OCI-LY1 (cell line): ENCODE results near the gene TENM4.

Experiments
- H2AFZ ChIP-seq: fragments of 200-600 bp; sonication (generic), shearing (Covaris generic); 2 replicates; pipeline ENCODE4 v1.6.0; 2014; ENCODE audit warnings: antibody characterized with exemption, mild to moderate bottlenecking, low read length
- H3F3A ChIP-seq: fragments of 200-600 bp; sonication (generic), shearing (Covaris generic); 2 replicates; pipeline ENCODE4 v1.6.0; 2014; ENCODE audit warnings: mild to moderate bottlenecking, antibody characterized with exemption, low read length, moderate library complexity; ENCODE audit not compliant: insufficient read depth
- H3K27ac ChIP-seq: fragments of 200-600 bp; sonication (generic); 2 replicates; pipeline ENCODE4 v1.5.1; 2014; ENCODE audit warnings: low read length, mixed run types, mild to moderate bottlenecking, low read depth; ENCODE audit not compliant: poor library complexity, severe bottlenecking
- H3K27me3 ChIP-seq: fragments of 200-600 bp; sonication (generic); 2 replicates; pipeline ENCODE4 v1.6.0; 2014; ENCODE audit warnings: antibody characterized with exemption, mild to moderate bottlenecking, low read length, moderate library complexity; ENCODE audit not compliant: insufficient read depth
- H3K36me3 ChIP-seq: fragments of 200-600 bp; sonication (generic); 2 replicates; pipeline ENCODE4 v1.6.1; 2014; ENCODE audit warnings: mild to moderate bottlenecking, antibody characterized with exemption, low read length, moderate library complexity, mixed read lengths; ENCODE audit not compliant: insufficient read depth
- H3K4me1 ChIP-seq: fragments of 200-600 bp; sonication (generic); 2 replicates; pipeline ENCODE4 v1.5.1; 2014; ENCODE audit warnings: mild to moderate bottlenecking, low read length, moderate library complexity; ENCODE audit not compliant: insufficient read depth, severe bottlenecking
- H3K4me2 ChIP-seq: fragments of 200-600 bp; sonication (generic), shearing (Covaris generic); 2 replicates; pipeline ENCODE4 v1.6.1; 2014; ENCODE audit warnings: low read length
- H3K4me3 ChIP-seq: fragments of 200-600 bp; sonication (generic); 2 replicates; pipeline ENCODE4 v1.5.1; 2014; ENCODE audit warnings: low read length, low read depth, mild to moderate bottlenecking, mixed read lengths; ENCODE audit not compliant: poor library complexity, severe bottlenecking
- H3K79me2 ChIP-seq: fragments of 200-600 bp; shearing (Covaris generic); 2 replicates; pipeline ENCODE4 v1.6.1; 2016; ENCODE audit warnings: mixed run types, low read length, mixed read lengths; ENCODE audit not compliant: insufficient read depth
- H3K9ac ChIP-seq: fragments of 200-600 bp; sonication (generic), shearing (Covaris generic); 2 replicates; pipeline ENCODE4 v1.6.1; 2014; ENCODE audit warnings: mild to moderate bottlenecking, low read length, mixed read lengths
- H3K9me2 ChIP-seq: fragments of 200-600 bp; sonication (generic), shearing (Covaris generic); 2 replicates; pipeline ENCODE4 v1.6.1; 2014; ENCODE audit warnings: low read depth, mild to moderate bottlenecking, low read length, mixed read lengths
- H3K9me3 ChIP-seq: fragments of 200-600 bp; shearing (Covaris generic); 2 replicates; pipeline ENCODE4 v1.6.1; 2014; ENCODE audit warnings: low read length, mixed read lengths
- H4K20me1 ChIP-seq: fragments of 200-600 bp; sonication (generic), shearing (Covaris generic); 2 replicates; pipeline ENCODE4 v1.6.0; 2016; ENCODE audit warnings: mild to moderate bottlenecking, low read length; ENCODE audit not compliant: insufficient read depth
- CTCF ChIP-seq: fragments of 200-600 bp; sonication (generic), shearing (Covaris generic); IDR thresholded peaks from 2 replicates; pipeline ENCODE4 v1.5.1; 2017; ENCODE audit warnings: mild to moderate bottlenecking, antibody characterized with exemption, low read length, moderate library complexity, mixed read lengths
- EZH2 ChIP-seq: fragments of 200-600 bp; sonication (generic), shearing (Covaris generic); IDR thresholded peaks from 2 replicates; pipeline ENCODE4 v1.8.0; 2017; ENCODE audit warnings: borderline replicate concordance, mixed run types, mild to moderate bottlenecking, antibody characterized with exemption, low read length, moderate library complexity, mixed read lengths

The TENM4 gene

GRCh38 chr11:79241205-79241851 lies 199.5 kb downstream of the TENM4 start:
- no peak overlapping the region for H3K4me2 ChIP-seq
- no peaks in the 10 kb centered on the region for H3F3A ChIP-seq
- no peak overlapping the region for H3K27ac ChIP-seq
- H3K79me2 ChIP-seq = no peaks in the 10 kb centered on the region
- H3K27me3 ChIP-seq = no peaks in the 10 kb centered on the region; the same call in 1 of the 2 replicates
- H3K36me3 ChIP-seq = no peaks in the 10 kb centered on the region
- no peak overlapping the region for H2AFZ ChIP-seq
- TF ChIP-seq EZH2 (no peak), CTCF (no peak)
- no peaks in the 10 kb centered on the region for H4K20me1 ChIP-seq
- no peaks in the 10 kb centered on the region for H3K4me1 ChIP-seq
- no peak overlapping the region for H3K9ac ChIP-seq
- H3K9me2 ChIP-seq = no peaks in the 10 kb centered on the region
- H3K9me3 ChIP-seq = no peaks in the 10 kb centered on the region
- no peak overlapping the region for H3K4me3 ChIP-seq

GRCh38 chr11:79237703-79238102 lies 203.1 kb downstream of the TENM4 start:
- H3K27ac ChIP-seq = no peak overlapping the region
- TF ChIP-seq EZH2 (no peak), CTCF (no peak)

GRCh38 chr11:79237091-79237490 lies 203.7 kb downstream of the TENM4 start:
- Histone ChIP-seq H3K27ac (no peak overlapping the region), H3K9me2 (no peaks in the 10 kb centered on the region), H3K9me3 (no peaks in the 10 kb centered on the region), H3K9ac (no peak overlapping the region), H3F3A (no peaks in the 10 kb centered on the region), H3K4me1 (no peaks in the 10 kb centered on the region), H3K4me3 (no peak overlapping the region), H3K27me3 (no peaks in the 10 kb centered on the region; the same call in 1 of the 2 replicates), H4K20me1 (no peaks in the 10 kb centered on the region), H2AFZ (no peak overlapping the region), H3K4me2 (no peak overlapping the region), H3K79me2 (no peaks in the 10 kb centered on the region), H3K36me3 (no peaks in the 10 kb centered on the region)
- TF ChIP-seq CTCF (no peak), EZH2 (no peak)

More at GRCh38 chr11:79237703-79238102, 203.1 kb downstream of the TENM4 start:
- Histone ChIP-seq H3K27me3 (no peaks in the 10 kb centered on the region; the same call in 1 of the 2 replicates), H3K9me3 (no peaks in the 10 kb centered on the region), H3K79me2 (no peaks in the 10 kb centered on the region), H4K20me1 (no peaks in the 10 kb centered on the region), H3F3A (no peaks in the 10 kb centered on the region), H3K4me3 (no peak overlapping the region), H3K4me1 (no peaks in the 10 kb centered on the region), H3K9ac (no peak overlapping the region), H3K36me3 (no peaks in the 10 kb centered on the region), H3K9me2 (no peaks in the 10 kb centered on the region), H2AFZ (no peak overlapping the region), H3K4me2 (no peak overlapping the region)
